GM12801 (cell line): ENCODE results near the gene FRMD4B.

Experiments used
- TF ChIP-seq, protein P1 (sequence below): IDR thresholded peaks from one replicate; pipeline ENCODE4 v1.5.1; 2011; ENCODE audit warnings: control low read depth; ENCODE audit not compliant: insufficient read length; ENCODE audit errors: extremely low read depth

FRMD4B gene

GRCh38 chr3:69328103-69328962 lies 57.6 kb downstream of the FRMD4B start:
- TF ChIP-seq, protein P1, sequence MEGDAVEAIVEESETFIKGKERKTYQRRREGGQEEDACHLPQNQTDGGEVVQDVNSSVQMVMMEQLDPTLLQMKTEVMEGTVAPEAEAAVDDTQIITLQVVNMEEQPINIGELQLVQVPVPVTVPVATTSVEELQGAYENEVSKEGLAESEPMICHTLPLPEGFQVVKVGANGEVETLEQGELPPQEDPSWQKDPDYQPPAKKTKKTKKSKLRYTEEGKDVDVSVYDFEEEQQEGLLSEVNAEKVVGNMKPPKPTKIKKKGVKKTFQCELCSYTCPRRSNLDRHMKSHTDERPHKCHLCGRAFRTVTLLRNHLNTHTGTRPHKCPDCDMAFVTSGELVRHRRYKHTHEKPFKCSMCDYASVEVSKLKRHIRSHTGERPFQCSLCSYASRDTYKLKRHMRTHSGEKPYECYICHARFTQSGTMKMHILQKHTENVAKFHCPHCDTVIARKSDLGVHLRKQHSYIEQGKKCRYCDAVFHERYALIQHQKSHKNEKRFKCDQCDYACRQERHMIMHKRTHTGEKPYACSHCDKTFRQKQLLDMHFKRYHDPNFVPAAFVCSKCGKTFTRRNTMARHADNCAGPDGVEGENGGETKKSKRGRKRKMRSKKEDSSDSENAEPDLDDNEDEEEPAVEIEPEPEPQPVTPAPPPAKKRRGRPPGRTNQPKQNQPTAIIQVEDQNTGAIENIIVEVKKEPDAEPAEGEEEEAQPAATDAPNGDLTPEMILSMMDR: no peak

- TF ChIP-seq, protein P1: no peak
Measured at GRCh38 chr3:69326855-69327300, 59.0 kb downstream of the FRMD4B start.

DNA sequence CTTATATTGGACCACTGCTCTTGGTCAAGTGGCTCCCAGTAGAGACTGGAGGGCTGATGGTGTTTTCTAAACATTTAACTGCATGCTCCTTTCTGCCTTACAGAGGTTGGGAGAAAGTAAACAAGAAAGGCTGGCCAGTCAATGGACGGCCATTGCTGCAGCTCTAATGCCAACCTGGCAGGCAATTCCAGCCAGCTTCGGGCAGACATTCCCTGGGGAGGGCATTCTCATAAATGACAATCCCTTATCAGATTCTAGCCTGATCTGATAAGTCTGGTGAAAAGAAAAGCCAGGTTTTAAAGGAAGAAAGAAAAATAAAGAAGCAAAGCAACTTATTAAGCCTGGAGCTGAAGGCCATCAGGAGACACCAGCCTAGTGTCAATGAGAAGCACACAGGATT lies 60.7 kb downstream of the FRMD4B start:
- TF ChIP-seq, protein P1: no peak

DNA sequence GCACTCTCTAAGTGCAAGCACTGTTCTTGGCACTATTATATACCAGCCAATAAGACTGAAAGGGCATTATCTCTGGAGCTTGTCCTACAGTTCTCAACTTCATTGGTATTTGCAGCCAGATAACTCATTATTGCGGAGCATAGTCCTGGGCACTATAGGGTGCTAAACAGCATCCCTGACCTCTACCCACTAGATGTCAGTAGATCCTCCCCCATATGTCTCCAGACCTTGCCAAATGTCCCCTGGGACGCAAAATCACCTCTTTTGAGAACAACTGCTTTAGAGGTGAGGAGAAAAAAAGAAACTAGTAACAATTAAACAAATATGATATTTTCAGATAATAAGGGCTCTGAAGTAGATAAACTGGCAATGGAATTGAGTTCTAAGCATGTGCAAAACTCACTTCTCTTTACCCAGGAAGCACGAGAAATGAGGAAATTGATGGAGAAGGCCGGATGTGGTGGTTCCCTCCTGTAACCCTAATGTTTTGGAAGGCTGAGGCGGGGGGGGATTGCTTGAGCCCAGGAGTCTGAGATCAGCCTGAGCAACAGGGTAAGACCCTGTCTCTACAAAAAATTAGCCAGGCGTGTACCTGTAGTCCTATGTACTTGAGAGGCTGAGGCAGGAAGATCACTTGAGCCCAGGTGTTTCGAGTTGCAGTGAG lies 61.4 kb downstream of the FRMD4B start:
- TF ChIP-seq, protein P1: no peak

DNA sequence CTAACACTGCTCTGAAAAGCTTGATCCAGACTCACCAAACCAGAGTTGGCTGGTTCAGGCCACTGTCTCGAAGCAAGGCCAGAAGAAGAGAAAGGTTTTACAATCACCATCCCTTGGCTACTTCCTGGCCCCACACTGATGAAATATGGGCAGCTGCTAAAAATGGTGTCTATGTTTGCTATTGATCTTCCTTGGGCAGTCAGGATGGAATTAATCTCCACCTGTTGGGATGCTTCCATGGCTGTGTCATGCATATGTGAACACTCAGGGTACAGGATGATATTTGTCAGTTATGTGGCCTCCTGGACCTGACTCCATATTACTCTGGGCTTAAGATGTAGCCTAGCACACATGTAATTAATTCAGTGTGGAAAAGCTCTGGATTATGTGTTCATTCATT lies 61.9 kb downstream of the FRMD4B start:
- TF ChIP-seq, protein P1: no peak

- TF ChIP-seq, protein P1: no peak
Measured at GRCh38 chr3:69322158-69322509, 63.8 kb downstream of the FRMD4B start.

GRCh38 chr3:69321301-69322157 lies 64.4 kb downstream of the FRMD4B start:
- TF ChIP-seq, protein P1: no peak
